HG02610 (cell line): ENCODE data around the gene PFDN5.

Source experiments
- ATAC-seq: cut with Tn5 transposase; IDR thresholded peaks from one replicate; pipeline ENCODE4 v1.9.1; 2021; ENCODE audit warnings: mild to moderate bottlenecking, moderate library complexity; ENCODE audit not compliant: unreplicated experiment

Gene PFDN5

GRCh38 chr12:53295070-53295890 lies at the start of gene PFDN5:
TSS of gene PFDN5 (plus strand) at chr12:53295542. CDS start at chr12:53295568, 26 bp downstream.
- ATAC-seq, result peak; percentile 83

DNA sequence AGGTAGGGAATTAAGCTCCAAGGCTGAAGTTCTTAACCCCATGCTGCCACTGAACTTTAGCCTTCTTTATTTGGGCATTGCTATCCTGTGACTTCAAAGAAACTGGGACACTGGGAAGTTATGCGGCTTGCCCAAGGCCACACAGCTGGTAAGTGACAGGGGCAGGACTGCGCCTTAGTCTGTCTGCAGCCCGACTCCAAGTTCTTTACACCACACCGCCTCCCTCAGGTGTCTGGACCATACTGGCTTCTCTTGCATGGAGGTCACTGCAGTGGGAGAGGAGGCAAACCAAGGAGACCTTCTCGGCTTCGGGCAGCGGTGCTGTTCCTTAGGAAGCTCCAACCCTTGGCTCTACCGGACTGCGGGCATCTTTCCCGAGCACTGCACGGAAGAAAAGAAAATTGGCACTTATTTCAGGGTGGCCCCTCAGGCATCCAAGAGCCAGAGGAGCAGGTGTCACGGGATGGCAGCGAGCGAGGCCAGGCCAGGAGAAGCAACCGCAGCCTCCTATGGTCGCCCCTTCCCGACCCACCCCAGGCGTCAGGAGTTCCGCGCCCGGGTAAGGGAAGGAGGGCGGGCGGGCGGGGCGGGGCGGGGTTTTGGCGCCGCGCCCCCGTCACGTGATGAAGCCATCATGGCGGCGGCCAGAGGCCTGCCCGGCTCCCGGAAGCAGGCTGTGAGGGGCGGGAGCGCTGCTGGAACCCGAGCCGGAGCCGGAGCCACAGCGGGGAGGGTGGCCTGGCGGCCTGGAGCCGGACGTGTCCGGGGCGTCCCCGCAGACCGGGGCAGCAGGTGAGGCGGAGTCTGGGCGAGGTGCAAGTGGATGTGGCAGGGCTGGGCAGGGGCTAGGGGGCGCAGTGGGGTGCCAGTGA lies 43.6 kb upstream of the PFDN5 start:
- peak; percentile 72 for ATAC-seq

DNA sequence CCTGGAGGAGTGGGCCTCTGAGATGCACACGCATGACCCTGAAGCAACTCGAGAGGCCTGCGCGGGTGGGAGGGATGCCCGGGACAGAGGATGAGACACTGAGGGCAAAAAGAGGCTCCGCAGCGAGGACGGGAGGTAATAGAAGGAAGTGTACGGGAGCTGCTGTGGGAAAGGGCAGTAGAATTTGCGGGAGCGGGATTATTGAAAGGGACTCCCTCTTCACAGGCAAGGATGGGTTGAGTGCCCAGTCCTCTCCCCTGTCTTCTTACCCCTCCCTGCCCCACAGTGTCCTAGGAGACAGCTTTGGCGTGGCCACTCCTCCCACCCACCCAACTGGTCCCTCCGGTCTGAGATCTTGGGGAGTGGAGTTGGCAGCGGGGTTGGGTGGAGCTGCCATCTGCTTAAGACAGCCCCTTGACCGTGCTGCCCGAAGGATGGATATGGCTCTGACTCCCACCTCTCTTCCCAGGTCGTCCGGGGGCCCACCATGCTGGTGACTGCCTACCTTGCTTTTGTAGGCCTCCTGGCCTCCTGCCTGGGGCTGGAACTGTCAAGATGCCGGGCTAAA lies 42.9 kb upstream of the PFDN5 start:
- no peak for ATAC-seq

- ATAC-seq, result no peak
Measured at GRCh38 chr12:53253298-53253697, 42.0 kb upstream of the PFDN5 start.

- no peak for ATAC-seq
Measured at GRCh38 chr12:53254816-53255545, 40.4 kb upstream of the PFDN5 start.

- no peak for ATAC-seq
Measured at GRCh38 chr12:53255996-53256395, 39.3 kb upstream of the PFDN5 start.

DNA sequence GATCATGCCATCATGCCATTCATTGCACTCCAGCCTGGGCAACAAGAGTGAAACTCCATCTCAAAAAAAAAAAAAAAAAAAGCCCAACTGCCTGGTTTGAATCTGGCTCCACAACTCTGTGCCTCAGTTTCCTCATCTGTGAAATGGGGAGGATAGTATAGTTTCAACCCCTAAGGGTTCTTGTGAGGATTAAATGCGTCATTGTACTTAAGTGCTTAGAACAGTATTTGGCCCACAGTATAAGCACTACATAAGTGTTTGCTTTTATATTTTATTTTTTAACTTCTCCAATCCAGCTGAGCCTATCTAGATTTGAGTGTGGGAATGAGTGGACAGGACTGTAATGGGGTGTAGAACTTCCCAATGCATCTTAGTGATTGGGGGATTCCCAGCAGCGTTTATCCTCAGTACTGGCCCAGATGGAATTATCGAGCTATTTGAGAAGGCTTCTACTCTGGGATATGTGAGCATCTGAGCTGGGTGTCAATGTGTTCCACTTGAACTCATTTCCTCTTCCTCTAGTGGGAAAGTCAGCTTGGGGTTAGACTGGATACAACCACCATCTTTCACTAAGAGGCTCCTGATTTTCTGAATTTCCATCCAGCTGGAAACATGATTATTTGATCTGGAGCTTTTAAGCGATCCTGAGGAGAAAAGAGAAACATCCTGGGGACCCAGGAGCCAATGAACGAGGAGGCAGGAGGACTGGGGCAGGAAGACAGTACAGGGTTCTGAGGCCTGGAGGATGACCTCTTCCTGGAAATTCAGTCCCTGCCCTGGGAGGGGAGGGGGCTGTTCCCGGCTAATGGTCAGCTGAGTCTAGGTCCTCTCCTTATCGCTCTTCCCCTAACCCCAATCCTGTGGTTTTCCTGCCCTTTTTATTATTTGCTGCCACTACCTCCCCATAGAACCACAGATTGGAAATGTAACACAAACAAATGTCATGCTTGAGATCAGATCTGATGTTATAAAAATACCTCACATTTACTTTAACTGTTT lies 36.5 kb upstream of the PFDN5 start:
- ATAC-seq, result no peak

- no peak for ATAC-seq
Measured at GRCh38 chr12:53259891-53260290, 35.5 kb upstream of the PFDN5 start.

GRCh38 chr12:53265783-53266182 lies 29.6 kb upstream of the PFDN5 start:
- no peak for ATAC-seq

DNA sequence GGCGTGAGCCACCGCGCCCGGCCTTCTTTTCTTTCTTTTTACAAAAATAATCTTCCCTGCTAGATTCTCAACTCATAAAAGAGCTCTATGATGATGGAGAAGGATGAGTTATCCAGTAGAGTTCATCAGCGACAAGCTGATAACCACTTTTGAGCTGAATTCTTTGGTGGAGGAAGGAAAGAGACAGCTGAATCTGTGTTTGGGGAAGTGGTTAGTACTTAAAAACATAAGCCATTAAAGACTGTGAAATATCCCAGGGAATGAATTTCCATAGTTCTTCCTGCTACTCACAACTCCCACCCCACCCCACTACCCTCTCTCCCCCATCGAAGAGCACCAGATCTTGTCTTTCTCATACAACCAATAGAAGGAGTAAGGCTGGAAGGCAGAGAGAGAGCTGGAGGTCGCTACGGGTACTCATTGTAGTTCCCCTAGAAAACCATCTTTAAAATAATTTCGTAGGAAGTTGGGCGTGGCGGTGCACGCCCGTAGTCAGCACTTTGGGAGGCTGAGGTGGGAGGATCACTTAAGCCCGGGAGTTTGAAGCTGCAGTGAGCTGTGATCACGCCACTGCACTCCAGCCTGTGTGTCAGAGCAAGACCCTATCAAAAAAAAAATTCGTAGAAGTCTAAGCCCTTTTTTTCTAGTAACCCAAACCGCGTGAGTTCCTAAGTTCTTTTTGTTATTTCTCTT lies 27.9 kb upstream of the PFDN5 start:
- ATAC-seq, result no peak

- peak; percentile 81 for ATAC-seq
Measured at GRCh38 chr12:53267999-53268629, 27.2 kb upstream of the PFDN5 start, which contains the start of gene ESPL1. TSS of gene ESPL1 (plus strand) at chr12:53268299. CDS start at chr12:53268767, 468 bp downstream.

DNA sequence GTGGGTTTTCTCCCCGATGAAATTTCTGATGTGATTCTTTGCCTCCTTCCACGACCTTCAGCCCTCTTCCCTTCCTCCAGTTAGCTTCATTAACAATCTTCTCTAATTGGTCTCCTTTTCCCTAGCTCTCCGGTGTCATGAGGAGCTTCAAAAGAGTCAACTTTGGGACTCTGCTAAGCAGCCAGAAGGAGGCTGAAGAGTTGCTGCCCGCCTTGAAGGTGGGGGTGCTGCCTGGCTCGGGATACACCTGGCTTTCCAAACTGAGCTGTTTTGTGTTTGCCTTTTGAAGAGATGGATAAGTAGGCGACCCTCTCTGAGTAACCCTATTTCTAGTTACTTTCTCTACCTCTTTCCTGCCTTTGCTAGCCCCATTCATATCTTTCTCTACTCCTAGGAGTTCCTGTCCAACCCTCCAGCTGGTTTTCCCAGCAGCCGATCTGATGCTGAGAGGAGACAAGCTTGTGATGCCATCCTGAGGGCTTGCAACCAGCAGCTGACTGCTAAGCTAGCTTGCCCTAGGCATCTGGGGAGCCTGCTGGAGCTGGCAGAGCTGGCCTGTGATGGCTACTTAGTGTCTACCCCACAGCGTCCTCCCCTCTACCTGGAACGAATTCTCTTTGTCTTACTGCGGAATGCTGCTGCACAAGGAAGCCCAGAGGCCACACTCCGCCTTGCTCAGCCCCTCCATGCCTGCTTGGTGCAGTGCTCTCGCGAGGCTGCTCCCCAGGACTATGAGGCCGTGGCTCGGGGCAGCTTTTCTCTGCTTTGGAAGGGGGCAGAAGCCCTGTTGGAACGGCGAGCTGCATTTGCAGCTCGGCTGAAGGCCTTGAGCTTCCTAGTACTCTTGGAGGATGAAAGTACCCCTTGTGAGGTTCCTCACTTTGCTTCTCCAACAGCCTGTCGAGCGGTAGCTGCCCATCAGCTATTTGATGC lies 26.4 kb upstream of the PFDN5 start:
- ATAC-seq, result no peak

DNA sequence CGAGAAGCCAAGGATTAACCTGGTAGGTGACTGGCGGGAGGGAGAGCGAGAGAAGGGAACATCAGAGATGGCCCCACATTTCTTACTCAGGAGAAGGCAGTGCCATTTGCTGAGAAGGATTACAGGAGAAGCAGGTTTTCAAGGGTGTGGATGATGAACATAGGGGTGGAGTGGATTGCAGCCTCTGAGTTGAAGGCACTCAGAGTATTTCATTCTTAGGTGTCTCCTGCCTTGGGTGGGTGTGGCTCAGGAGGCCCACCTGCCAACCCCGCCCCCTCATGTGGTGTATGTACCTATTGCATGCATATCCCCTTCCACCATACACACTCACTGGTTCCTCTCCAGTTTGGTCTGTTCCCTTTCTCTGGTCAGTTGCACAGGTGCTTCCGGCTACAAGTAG lies 20.9 kb upstream of the PFDN5 start:
- ATAC-seq, result no peak

DNA sequence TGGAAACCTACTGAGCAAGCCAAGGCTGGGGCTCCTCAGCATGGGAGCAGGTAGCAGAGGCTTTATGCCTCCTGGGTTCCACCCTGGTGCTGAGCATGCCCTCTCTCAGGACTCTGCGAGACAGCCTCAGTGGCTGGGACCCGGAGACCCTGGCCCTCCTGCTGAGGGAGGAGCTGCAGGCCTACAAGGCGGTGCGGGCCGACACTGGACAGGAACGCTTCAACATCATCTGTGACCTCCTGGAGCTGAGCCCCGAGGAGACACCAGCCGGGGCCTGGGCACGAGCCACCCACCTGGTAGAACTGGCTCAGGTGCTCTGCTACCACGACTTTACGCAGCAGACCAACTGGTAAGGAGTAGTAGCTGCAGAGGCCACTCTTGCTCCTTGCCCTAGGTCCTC lies 18.8 kb upstream of the PFDN5 start:
- ATAC-seq, result no peak

DNA sequence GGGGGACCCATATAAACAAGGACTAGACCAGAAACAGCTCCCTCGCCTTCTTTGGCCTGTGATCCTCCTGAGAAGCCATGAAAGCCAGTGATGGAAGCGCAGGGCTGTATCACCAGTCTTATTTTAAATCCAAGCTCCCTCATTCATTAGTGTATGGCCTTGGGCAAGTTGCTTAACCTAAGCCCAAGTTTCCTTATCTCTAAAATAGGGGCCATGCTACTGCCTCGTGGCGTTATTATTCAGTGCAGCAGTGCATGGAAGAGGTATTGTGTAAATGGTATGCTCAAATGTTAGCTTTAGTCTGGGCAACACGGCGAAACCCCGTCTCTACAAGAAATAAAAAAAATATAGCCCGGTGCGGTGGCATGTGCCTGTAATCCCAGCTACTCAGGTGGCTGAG lies 17.4 kb upstream of the PFDN5 start:
- ATAC-seq, result no peak

- ATAC-seq, result no peak
Measured at GRCh38 chr12:53279283-53279869, 16.0 kb upstream of the PFDN5 start.

DNA sequence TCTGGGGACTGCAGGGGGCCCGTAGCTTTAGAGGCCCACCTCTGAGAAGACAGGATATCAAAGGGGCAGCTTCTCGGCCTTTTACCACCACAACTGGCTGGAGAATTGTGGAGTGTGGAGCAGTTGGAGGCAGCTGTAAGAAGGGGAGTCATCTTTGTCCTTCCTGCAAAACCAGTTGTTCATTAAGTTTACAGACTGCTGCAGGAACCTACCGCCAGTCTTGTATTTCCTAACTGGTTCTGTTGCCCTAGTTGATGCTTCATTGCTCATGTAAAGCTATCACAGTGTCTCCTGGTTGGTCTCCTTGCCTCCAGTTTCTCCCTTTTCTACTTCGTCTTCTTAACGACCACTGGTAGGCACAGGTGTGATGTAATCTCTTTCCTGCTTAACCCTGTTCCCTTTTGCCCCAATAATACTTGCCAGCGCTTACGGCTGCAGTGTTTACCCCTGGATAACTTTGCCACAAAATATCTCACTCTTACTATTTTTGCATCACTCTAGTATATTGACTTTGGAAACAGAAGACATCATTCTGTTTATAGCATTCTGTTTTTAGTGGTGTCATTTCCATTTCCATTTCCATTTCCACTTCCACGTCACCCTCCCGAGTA lies 15.3 kb upstream of the PFDN5 start:
- ATAC-seq, result no peak
